Mesangial cell (primary cell): Measurements from ENCODE around the gene AMPH. TPM values are rescaled to one million over a fixed set of nuclear protein-coding genes. Genes with fewer than 3 reads are reported as not detected.

Experiments
- total RNA-seq: library from RNA; depleted of rRNA; stranded (reverse); fragments of >200 nt; gene quantifications from 2 replicates; pipeline ENCODE4 v1.2.3, GENCODE V29; 2015

Gene AMPH
- 0.49 and 0.51 TPM in 2 replicates for total RNA-seq

DNA sequence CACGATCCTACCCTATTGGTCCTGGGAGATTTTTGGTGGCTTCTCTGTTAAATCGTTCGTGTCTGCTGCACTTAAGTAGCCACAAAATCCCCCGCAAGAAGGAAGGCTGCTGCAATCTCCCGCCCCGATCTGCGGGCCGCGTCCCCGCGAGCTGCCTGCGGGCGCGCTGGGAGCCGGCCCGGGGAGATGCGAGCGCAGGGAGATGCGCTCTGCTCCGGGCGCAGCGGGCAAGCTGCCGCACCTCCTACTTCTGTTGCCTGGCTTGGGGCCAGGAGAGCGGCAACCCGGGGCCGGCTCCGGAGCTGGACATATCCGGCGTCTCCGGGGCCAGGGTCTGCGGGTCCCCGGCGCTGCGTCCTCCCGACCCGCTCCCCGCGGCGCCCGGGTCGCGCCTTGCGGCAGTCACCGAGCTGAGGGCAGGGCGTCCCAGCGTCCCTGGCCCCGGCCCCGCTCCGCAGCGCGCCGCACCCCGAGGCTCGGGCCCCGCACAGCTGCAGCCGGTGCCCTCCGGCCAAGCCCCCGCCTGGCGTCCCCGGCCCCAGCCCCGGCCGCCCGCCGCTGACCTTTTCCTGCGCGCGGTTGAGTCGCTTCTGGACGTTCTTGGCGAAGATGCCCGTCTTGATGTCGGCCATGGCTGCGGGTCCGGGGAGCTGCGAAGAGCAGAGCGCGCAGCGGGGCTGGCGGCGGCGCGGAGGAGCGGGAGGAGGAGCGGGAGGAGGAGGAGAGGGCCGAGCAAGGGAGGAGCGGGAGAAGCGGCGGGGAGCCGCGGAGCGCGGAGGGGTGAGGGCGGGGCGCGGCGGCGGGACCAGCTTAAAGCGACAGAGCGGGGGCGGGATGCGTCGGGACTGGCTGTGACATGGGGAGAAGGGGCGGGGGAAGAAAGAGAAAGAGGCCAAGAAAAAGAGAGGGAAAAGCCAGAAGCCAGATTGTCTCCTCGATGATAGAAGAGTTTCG is at the start of gene AMPH:
Gene AMPH, minus strand, starts transcription at position 654 of the 954 bp plus-strand sequence. Its CDS starts 22 bp downstream, at position 632.

